ENCODE measurements around the gene CGB8. TPM values are rescaled to one million over a fixed set of nuclear protein-coding genes. Genes with fewer than 3 reads are reported as not detected.
A peak's percentile ranks its signal among the peaks of the same experiment; 100 is the strongest.

CGB8 gene
- total RNA-seq, 1 experiment from 2014 or later: not detected

- no peak for DNase-seq (ENCODE audit: low spot score)
- in situ Hi-C loops (cut with HindIII; ENCODE audit: low sequenced_read_pairs): no loop called here
Observed at GRCh38 chr19:49016067-49016839, 32.7 kb downstream of the CGB8 start.

GRCh38 chr19:49014870-49015255, 34.0 kb downstream of the CGB8 start:
- in situ Hi-C loops (cut with HindIII; ENCODE audit: low sequenced_read_pairs): no loop called here
- no peak for DNase-seq (ENCODE audit: low spot score)

- in situ Hi-C loops (cut with HindIII; ENCODE audit: low sequenced_read_pairs): no loop called here
- no peak for DNase-seq (ENCODE audit: low spot score)
Observed at GRCh38 chr19:49014123-49014869, 34.6 kb downstream of the CGB8 start.

DNA sequence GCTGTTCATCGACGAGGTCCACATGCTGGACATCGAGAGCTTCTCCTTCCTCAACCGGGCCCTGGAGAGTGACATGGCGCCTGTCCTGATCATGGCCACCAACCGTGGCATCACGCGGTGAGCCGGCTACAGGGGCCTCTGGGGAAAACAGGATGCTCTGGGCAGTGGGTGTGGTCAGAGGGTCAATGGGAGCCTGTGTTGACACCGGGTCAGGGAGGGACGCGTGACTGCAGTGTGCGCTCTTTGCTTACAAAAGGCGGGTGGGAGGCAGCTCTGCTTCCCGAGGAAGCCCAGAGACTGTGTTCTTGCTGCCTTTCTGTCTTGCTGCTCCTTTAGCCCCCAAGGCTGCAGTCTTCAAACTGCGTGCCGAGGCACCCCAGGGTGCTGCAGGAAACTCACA, 37.7 kb downstream of the CGB8 start:
- in situ Hi-C loops (cut with HindIII; ENCODE audit: low sequenced_read_pairs): no loop called here
- no peak for DNase-seq (ENCODE audit: low spot score)

- in situ Hi-C loops (cut with HindIII; ENCODE audit: low sequenced_read_pairs): no loop called here
- DNase-seq (ENCODE audit: low spot score): no peak
Observed at GRCh38 chr19:49010453-49010852, 38.5 kb downstream of the CGB8 start.

- in situ Hi-C loops (cut with HindIII; ENCODE audit: low sequenced_read_pairs): no loop called here
- no peak for DNase-seq (ENCODE audit: low spot score)
Observed at GRCh38 chr19:49009828-49010227, 39.1 kb downstream of the CGB8 start.

DNA sequence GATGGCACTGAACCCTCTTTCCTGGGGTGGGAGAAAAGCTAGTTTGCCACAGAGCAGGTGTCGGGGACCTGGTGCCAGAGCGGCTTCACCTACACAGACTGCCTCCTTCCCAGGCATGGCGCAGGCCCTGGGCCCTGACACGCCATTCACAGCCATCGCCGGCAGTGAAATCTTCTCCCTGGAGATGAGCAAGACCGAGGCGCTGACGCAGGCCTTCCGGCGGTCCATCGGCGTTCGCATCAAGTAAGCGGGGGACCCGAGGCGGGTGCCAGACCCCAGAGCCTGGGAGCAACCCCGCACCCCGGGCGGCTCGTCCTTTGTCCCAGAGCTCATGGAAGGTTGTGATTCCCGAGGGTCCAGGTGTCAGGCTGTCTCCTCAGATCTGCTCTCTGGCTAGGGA, 42.0 kb downstream of the CGB8 start:
- in situ Hi-C loops (cut with HindIII; ENCODE audit: low sequenced_read_pairs): no loop called here

GRCh38 chr19:49004964-49005614, 43.8 kb downstream of the CGB8 start:
- DNase-seq (ENCODE audit: low spot score): no peak
- in situ Hi-C loops (cut with HindIII; ENCODE audit: low sequenced_read_pairs): no loop called here

More for the DNA sequence above, 42.0 kb downstream of the CGB8 start:
- DNase-seq (ENCODE audit: low spot score): no peak

DNA sequence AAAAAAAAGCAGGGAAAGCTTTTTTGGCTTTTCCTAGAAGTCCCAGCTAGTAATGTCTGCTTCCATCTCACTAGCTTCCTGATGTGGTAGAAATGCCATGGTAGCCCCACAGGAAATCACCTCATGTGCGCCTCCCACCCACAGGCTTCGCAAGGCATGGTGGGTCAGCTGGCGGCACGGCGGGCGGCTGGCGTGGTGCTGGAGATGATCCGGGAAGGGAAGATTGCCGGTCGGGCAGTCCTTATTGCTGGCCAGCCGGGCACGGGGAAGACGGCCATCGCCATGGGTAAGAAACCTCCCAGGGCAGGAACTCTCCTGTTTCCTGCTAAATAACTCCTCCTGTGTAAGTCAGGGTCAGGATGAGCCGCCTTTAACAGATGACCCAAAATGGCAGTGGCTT, 44.8 kb downstream of the CGB8 start:
- in situ Hi-C loops (cut with HindIII; ENCODE audit: low sequenced_read_pairs): no loop called here
- no peak for DNase-seq (ENCODE audit: low spot score)

DNA sequence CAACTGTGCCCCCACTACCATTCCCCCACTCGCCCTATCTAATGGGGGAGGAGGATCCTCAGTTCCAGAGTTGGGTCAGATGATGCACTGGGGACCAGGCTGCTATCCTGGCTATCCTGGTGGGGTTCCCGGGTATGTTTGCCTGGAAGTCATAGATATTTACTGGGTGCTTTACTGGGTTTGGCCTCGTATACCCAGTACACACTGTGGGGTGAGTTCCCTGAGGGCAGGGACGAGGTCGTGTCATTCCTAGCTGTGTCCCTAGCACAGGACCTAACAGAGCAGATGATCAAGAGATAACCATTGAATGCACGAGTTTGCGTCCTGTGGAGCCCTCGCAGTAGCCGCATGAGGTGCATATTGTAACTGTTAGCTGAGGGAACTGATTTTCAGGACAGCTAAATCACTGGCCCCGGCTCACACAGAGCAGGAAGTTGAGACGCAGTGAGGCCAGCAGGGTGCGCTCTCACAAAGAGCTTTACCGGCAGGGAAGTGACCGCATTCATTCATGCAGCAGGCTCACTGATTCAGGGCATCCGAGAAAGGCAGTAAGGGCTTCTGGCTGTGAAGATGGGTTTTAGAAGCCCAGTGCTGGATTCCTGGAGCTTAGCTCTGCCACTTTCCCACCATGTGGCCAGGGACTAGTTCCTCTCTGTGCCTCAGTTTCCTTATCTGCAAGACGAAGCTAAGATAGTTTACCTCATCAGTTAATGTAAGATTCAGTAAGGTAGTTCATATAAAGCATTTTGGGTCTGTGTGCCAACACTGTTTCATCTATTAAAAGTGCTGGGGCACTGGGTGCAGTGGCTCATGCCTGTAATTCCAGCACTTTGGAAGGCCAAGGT, 49.2 kb downstream of the CGB8 start:
- DNase-seq (ENCODE audit: low spot score): peak; percentile 38
- in situ Hi-C loops (cut with HindIII; ENCODE audit: low sequenced_read_pairs): no loop called here

- peak; percentile 33 for DNase-seq (ENCODE audit: low spot score)
- in situ Hi-C loops (cut with HindIII; ENCODE audit: low sequenced_read_pairs): no loop called here
Observed at GRCh38 chr19:48997972-48998371, 50.9 kb downstream of the CGB8 start.

Other genes starting within 250 kb of the CGB8 start
- gene BCAT2, start 238.1 kb downstream of the CGB8 start, total RNA-seq (2014; rRNA removed; shearing (Covaris generic)): 43.4 and 44.1 TPM in 2 replicates
- gene HSD17B14, start 212.6 kb downstream of the CGB8 start, total RNA-seq (2014; rRNA removed; shearing (Covaris generic)): 62.8 and 69.0 TPM in 2 replicates
- 12.4 and 20.4 TPM in 2 replicates for gene PLEKHA4, start 180.5 kb downstream of the CGB8 start, total RNA-seq (2014; rRNA removed; shearing (Covaris generic))
- gene PPP1R15A, start 176.7 kb downstream of the CGB8 start, total RNA-seq (2014; rRNA removed; shearing (Covaris generic)): 44.0 and 58.7 TPM in 2 replicates
- gene TULP2, start 150.4 kb downstream of the CGB8 start, total RNA-seq (2014; rRNA removed; shearing (Covaris generic)): not detected in 2 replicates
- gene NUCB1, start 148.8 kb downstream of the CGB8 start, total RNA-seq (2014; rRNA removed; shearing (Covaris generic)): 201 and 252 TPM in 2 replicates
- gene DHDH, start 115.4 kb downstream of the CGB8 start, total RNA-seq (2014; rRNA removed; shearing (Covaris generic)): 3.0 and 4.2 TPM in 2 replicates
- gene BAX, start 94.2 kb downstream of the CGB8 start, total RNA-seq (2014; rRNA removed; shearing (Covaris generic)): 160 and 177 TPM in 2 replicates
- 4,146 and 4,408 TPM in 2 replicates for gene FTL, start 83.8 kb downstream of the CGB8 start, total RNA-seq (2014; rRNA removed; shearing (Covaris generic))
- gene GYS1, start 55.8 kb downstream of the CGB8 start, total RNA-seq (2014; rRNA removed; shearing (Covaris generic)): 41.3 and 43.2 TPM in 2 replicates
- gene RUVBL2, start 55.2 kb downstream of the CGB8 start, total RNA-seq (2014; rRNA removed; shearing (Covaris generic)): 426 and 535 TPM in 2 replicates
- gene LHB, start 32.0 kb downstream of the CGB8 start, total RNA-seq (2014; rRNA removed; shearing (Covaris generic)): not detected in 2 replicates
- gene CGB3, start 24.8 kb downstream of the CGB8 start, total RNA-seq (2014; rRNA removed; shearing (Covaris generic)): not detected in 2 replicates
- gene CGB2, start 17.2 kb downstream of the CGB8 start, total RNA-seq (2014; rRNA removed; shearing (Covaris generic)): not detected in 2 replicates
- gene CGB1, start 12.2 kb downstream of the CGB8 start, total RNA-seq (2014; rRNA removed; shearing (Covaris generic)): not detected in 2 replicates
- not detected in 2 replicates for gene CGB5, start 5.3 kb downstream of the CGB8 start, total RNA-seq (2014; rRNA removed; shearing (Covaris generic))
- gene CGB7, start 8.6 kb upstream of the CGB8 start, total RNA-seq (2014; rRNA removed; shearing (Covaris generic)): 4.8 and 7.2 TPM in 2 replicates
- 11.5 and 18.3 TPM in 2 replicates for gene NTF4, start 15.7 kb upstream of the CGB8 start, total RNA-seq (2014; rRNA removed; shearing (Covaris generic))
- 0.06 TPM in 1 of 2 replicates, not detected in the other for gene KCNA7, start 23.6 kb upstream of the CGB8 start, total RNA-seq (2014; rRNA removed; shearing (Covaris generic))
- gene SNRNP70, start 36.3 kb upstream of the CGB8 start, total RNA-seq (2014; rRNA removed; shearing (Covaris generic)): 326 and 361 TPM in 2 replicates
- gene LIN7B, start 65.3 kb upstream of the CGB8 start, total RNA-seq (2014; rRNA removed; shearing (Covaris generic)): 19.1 and 32.2 TPM in 2 replicates
- gene C19orf73, start 70.0 kb upstream of the CGB8 start, total RNA-seq (2014; rRNA removed; shearing (Covaris generic)): 0.74 TPM in 1 of 2 replicates, not detected in the other
- 101 and 111 TPM in 2 replicates for gene PPFIA3, start 70.4 kb upstream of the CGB8 start, total RNA-seq (2014; rRNA removed; shearing (Covaris generic))
- 4.6 and 7.2 TPM in 2 replicates for gene HRC, start 106.3 kb upstream of the CGB8 start, total RNA-seq (2014; rRNA removed; shearing (Covaris generic))
- gene TRPM4, start 108.7 kb upstream of the CGB8 start, total RNA-seq (2014; rRNA removed; shearing (Covaris generic)): 17.5 and 18.6 TPM in 2 replicates